Cortex of kidney (tissue), 1 donor: Measurements from ENCODE around the gene TXNL1.
"Not testable (repeated sequence)": the region's sequence is repeated elsewhere in the genome, so short reads cannot be mapped to it uniquely, and the experiment has no call there.

Source experiments
- DNase-seq: peaks from one replicate; lab custom pipeline; 2025; lab: John Stamatoyannopoulos, UW

The TXNL1 gene

DNA sequence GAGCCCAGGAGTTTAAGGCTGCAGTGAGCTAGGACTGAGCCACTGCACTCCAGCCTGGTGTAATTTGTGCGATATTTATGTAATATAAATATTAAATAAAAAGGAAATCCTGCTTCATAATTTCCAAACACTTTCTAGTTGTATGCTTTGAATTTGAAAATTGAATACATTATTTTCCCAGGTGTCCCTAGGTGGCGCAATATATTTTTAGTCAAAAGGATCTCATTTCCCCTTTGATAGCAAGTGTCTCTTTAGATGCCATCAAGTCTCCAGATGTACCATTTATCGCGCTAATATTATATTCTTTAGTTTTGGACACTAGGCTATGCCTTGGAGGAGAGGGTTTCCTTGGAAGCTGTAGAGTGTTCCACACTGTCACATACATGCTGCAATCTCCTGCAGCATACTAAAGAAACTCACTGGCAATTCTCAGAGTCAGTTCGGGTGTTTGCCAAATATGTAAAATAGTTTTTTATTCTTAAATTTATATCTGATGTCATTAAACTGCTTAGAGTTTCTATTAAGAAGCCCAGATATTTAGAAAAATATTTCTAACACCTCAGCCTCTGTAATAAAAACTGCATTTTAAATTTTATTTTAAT lies 7.1 kb upstream of the TXNL1 start:
- no peak for DNase-seq

DNA sequence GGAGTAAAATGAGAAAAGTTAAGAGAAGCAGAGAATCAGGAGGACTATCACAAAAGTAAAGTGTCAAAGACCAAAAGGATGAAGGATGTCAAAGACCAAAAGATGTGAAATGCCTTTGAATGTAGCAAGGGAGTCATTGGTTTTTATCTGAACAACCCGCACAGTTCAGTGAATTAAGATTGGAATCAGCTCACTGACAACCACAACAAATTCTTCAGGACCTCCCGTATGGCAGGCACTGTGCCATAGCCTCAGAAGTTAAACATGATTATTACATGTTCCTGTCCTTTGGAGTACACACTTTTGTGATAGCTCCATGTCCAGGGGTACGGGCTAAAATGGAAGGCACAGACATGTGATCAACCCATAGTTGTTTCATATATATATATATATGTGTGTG lies 5.0 kb upstream of the TXNL1 start:
- no peak for DNase-seq

DNA sequence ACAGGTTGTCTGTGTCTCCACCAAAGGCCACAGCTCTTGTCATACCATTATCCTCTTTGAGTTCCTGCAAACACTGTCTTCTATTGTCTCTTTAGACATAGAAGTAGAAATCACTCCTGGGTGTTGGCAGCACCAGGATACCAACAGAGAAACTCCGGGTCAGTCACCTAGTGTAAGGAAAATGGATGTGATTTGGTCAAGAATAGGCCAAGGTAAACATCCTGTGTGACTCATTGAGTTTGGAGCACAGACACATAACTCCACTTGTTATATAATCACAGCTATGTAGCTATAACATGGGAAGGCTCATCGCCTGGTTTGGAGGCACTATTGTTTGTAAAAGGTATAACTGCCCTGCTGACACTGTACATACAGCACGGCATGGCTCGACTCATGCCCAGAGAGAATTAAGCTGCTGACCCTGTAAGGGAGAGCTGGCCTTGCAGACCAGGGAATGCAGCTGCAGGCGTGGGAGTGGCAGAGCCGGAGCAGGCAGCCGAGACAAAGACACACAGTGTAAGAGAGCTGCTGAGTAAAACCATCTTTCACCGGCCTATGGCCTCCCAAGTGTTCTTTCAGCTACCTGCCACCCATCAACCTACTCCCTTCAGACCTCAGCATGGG lies 3.4 kb upstream of the TXNL1 start:
- no peak for DNase-seq

DNA sequence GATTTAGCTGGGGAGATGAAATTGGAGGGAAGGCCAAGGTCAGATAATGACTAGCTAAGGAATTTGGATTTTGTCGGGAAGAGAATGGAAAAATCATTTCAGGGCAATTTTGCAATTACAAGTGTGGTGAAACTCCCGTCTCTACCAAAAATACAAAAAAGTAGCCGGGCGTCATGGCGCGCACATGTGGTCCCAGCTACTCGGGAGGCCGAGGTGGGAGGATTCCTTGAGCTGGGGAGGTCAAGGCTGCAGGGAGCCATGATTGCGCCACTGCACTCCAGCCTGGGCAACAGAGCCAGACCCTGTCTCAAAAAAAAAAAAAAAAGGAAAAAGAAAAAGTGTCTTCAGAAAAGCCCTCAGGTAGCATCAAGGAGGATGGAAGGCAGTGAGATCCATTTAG lies 1.2 kb upstream of the TXNL1 start:
- no peak for DNase-seq

DNA sequence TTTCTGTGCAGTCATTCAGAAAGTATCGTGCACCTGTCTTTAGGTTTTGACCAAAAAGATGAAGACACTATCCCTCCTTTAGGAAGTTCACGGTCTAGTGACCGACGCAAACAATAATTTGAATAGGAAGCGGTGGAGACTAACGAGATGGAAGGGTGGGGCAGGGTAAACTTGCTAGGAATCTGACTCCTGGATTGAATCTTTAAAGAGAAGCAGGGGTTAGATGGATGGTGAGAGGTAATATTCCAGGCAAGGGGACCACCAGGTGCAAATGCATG lies 651 bp upstream of the TXNL1 start:
- no peak for DNase-seq

DNA sequence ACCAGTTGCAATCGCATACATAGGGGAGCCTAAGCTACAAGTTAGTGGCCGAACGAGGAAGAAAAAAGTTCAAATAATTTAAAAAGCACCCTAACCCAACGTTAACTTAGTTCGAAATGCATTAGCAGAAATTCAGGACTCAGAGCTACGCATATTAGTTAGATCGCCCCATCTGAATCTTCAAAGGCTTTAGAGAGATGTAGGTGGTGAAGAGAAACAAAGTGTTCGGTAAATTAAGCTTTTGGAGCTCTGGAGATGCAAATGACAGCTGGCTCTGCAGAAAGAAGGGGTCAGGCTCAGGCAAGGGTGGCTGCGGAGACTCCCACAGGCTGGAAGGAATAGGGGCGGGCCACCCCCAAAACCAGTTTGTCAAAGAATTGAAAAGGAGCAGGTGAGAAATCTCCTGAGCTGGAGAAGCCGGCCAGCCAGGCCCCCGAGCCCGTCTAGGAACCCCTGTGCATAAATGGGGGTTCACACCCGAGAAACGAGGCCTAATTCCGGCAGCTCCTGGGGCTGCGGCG lies 621 bp downstream of the TXNL1 start:
- no peak for DNase-seq

DNA sequence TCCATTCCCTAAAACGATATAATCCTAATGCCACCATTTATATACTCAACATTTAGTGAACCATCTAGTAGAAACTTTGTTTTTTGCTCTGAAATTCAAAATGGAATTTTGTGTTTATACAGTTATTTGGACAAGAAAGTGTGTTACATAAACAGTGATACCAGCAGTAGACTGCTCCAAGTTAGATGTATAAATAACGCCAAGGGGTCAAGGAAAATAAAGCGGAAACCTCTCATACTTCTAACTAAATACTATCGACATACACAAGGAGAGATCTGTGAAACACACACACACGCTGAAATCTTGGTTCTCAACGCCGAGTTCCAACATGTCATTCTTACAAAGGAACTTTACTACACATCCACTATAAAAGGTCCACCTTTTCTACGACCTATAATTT lies 1.2 kb downstream of the TXNL1 start:
- no peak for DNase-seq

DNA sequence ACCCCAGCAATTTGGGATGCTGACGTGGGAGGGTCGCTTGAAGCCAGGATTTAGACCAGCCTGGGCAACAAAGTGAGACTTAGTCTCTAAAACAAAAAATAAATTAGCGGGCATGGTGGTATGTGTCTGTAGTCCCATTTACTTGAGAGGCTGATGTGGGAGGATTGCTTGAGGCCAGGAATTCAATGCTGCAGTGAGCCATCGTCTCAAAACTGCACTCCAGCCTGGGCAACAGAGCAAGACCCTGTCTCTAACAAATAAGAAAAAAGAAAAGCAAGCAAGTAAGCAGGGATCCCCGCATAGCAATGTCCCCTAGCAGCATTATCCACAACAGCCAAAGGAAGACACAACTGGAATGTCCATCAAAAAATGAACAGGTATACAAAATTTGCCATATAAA lies 3.4 kb downstream of the TXNL1 start:
- no peak for DNase-seq

DNA sequence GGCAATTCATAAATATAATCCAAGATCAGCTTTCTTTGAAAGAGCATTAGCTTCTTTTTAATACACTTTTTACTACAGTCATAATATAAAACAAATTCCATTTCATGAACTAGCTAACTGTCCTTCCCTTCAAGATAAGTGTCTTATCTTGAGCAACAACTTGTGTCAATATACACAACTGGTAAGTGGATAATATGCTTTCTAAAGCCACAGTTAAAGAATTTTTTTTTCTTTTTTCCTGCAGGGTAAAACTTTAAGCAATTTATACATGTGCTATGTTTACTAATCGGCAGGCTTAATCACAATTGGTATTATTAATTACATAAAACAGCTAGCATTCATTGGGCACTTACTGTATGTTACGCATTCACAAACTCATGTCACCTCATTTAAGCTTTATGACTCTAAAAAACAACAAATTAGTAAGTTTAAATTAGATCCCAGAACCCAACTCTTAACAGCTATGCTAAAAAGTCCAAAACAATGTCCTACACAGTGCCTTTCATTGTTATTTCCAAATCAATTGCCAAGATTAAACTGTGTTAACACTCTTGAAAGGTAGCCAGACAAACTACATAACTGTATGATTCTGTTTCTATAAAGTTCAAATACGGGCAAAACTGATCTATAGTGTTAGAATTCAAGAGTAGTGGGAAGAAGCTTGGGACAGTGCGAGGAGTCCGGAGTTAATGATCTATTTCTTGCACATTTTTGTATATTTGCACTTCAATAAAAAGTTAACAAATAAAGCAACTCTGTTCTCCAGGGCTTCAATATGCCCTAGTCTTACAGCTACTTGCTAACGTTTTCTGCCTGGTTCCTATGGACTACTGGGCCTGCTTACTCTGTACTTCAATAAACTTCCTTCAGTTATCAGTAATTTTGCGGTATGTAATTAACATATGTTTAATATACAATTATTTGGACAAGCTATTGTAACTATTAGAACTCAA lies 6.0 kb downstream of the TXNL1 start:
- DNase-seq = no peak

DNA sequence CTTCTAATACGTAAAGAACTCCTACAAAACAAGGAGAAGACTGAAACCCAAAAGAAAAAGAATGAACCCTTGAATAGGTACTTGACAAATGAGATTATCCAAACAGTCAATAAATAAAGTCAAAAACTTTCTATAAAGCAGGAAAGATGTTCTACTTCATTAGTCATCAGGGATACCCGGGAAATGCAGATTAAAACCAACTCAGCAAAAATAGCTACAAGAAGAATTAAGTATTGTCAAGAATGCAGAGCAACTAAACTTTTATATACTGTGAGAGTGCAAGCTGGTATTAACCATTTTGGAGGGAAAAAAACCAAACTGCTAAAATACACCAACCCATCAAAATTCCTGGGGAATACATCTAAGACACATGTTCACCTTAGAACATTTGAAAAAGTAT lies 10.4 kb downstream of the TXNL1 start:
- no peak for DNase-seq

DNA sequence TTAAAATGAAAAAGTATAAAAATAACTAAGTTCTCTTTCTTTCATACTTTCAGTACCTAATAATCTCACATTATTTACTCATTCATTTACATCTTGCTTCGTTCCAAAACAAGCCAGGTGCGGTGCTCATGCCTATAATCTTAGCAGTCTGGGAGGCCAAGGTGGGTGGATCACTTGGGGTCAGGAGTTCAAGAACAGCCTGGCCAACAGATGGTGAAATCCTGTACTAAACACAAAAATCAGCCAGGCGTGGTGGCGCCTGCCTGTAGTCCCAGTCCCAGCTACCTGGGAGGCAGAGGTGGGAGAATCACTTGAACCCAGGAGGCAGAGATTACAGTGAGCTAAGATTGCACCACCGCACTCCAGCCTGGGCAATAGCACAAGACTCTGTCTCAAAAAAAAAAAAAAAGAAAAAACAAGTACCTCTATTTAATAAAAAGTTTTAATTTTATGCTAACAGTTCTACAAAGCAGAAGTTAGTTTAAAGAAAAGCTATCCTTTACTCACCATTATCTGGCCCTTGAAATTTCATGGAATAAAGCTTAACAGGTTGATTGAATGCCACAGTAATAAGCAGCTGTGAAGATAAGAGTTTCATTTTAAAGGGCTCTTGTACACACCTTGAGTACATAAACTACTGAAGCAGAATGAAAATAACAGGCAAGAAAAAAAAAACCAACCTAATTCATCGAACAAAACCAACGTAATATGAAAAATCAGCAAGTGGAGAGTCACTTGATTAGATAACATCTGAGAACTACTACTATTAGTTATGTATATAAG lies 22.5 kb downstream of the TXNL1 start:
- DNase-seq = no peak

DNA sequence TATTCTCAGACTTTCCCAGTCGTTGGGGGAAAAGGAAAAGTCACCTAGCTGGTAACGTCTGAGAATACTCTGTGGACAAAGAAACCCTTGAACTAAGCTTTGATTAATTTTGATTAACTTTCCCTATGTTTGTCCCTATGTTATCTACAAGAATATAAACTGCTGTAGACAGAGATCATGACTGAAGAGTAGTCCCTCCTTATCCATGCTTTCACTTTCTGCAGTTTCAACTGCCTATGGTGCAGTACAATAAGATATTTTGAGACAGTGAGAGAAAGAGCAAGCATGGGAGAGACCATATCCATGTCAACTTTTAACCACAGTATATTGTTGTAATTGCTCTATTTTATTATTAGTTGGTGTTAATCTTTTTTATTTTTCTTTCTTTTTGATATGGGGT lies 31.8 kb downstream of the TXNL1 start:
- DNase-seq = no peak

DNA sequence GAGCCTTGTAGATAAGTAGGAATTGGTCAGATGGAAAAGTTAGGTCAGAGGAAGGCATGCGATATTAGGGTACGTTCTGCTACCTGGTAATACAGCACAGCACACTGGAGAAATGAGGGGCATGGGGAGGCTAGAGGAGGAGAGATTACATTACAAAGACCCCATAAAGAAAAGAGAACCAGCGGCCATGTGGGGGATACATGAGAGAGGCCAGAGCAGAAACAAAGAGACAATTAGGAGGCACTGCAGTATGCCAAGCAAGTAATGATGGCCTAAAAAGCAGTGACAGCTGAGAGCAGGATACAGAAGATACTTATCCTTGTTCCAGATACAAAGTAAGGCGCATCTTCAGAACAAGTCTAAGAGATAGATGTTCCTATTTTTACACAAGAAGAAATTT lies 40.0 kb downstream of the TXNL1 start:
- no peak for DNase-seq

DNA sequence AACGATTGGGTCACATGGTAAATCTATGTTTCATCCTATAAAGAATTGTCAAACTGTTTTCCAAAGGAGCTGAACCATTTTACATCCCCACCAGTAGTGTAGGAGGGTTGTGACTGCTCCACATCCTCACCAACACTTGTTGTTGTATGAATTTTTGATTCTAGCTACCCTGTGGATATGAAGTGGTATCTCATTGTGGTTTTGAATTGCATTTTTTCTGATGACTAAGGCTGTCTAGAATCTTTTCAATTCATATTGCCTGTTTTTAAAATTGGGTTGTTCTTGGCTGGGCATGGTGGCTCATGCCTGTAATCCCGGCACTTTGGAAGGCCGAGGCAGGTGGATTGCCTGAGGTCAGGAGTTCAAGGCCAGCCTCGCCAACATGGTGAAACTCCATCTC lies 44.5 kb downstream of the TXNL1 start:
- no peak for DNase-seq

DNA sequence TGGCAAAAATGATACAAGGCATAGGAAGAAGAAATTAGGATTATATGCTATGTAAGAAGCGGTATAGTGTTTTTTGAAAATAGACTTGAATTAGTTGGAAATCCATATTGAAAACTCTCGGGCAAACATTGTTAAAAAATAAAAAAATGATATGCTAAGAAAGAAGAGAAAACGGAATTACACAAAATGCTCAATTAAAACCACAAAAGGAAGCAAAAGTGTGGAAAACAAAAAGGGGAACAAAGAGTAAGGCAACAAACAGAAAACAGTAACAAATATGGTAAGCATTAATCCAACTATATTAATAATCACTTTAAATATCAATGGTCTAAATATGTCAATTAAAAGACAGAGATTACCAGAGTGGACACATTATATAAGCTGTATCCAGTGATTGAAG lies 58.4 kb downstream of the TXNL1 start:
- no peak for DNase-seq

DNA sequence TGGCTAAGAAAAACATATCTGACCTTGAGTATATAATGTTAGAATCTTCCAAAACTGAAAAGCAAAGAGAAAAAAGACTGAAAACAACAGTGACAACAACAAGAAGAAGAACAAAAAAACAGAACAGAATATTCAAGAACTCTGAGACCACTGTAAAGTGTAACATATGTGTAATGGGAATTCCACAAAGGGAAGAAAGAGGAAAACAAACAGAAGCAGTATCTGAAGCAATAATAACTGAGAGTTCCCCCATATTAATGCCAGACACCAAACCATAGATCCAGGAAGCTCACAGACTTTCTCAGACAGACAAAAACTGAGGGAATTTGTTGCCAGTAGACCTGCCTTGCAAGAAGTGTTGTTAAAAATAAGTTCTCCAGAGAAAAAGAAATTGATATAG lies 58.9 kb downstream of the TXNL1 start:
- DNase-seq = no peak

DNA sequence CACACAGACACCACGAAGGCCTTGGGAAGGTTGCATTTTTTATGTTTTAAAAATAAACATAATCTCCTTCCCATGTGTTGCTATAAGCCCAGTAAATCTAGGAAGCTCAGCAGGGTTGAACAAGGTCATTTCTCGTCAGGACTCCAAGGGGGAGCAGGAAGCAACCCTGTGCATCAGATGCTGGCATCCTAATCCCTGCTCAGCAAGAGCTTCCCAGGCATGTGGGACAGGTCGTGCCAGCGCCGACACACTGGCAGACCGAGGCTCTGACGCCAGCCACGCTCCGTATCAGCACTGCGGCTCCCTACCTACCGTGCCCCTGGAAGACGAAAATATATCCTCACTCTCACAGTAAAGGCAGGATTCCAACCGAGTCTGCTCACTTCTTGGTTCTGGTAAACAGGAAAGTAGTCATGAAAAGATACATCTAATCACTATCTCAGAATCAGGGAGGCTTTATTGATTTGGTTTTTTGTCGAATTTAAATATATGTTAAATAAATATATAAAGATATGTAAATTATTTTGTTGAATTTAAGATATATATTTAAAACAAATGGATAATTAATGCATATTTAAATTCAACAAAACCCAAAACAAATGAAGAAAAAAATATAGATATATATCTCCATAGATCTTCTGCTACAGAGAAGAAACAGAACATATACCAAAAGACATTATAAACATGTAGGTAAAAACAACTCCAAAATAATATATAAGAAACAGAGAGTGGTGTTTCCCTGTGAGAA lies 61.4 kb downstream of the TXNL1 start:
- DNase-seq = no peak

DNA sequence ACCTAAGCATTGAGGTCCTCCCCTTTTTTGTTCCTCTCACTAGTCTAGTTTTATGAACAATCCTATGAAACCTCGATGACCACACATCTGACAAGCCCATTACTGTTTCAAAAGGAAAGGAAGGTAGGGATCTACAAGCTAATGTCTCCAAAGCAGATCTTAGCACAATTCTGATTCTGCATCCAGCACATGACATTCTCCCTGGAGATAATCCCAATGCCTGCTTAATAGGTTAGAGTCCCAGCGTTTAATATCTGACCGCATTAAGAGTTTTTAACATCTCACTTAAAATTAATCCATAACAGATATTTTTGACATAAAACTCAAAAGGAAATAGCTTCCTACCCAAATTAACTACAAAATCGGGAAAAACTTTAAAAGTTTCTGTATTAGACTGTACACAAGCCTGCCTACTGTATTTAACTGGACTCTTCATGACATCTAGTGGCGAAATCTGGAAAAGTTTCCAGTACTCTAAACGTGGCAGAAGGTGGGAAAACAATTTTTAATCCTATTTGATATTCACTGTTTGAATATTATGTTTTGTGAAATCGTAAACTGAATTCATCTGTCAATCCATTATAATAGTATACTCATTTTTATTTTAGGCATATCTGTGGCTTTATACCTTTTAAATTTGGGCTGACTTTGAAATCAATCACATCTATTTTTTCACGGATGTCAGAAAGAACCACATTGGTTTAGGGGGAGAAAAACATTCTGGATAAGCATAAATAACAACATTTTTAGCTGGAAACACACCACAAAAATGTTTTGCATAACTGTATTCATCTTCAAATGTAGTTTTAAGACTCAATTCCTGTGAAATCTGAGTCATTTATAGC lies 62.4 kb downstream of the TXNL1 start:
- no peak for DNase-seq

DNA sequence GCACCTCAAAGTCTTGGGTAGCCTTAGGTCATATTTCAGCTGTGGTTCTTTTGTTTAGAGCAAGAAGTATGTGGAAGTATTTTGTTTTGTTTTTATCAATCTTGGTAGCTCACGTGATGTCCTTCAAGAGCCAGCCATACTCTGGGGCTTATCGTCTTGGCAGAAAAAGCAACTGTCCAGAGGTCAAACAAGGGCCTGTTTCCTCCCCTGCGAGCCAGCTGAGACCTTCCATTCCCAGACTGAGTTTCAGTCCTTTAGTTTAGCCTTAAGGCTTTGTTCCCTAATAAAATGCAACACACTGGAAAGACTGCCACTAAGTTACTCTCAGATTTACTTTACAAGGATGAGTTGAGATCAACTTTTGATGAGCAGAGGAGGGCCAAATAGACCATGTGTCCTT lies 63.5 kb downstream of the TXNL1 start:
- no peak for DNase-seq

DNA sequence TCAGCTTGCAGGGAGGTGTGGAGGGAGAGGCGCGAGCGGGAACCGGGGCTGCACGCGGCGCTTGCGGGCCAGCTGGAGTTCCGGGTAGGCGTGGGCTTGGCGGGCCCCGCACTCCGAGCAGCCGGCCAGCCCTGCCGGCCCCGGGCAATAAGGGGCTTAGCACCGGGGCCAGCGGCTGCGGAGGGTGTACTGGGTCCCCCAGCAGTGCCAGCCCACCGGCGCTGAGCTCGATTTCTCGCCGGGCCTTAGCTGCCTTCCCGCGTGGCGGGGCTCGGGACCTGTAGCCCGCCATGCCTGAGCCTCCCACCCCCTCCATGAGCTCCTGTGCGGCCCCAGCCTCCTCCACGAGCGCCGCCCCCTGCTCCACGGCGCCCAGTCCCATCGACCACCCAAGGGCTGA lies 66.1 kb downstream of the TXNL1 start:
- not testable (repeated sequence) for DNase-seq

DNA sequence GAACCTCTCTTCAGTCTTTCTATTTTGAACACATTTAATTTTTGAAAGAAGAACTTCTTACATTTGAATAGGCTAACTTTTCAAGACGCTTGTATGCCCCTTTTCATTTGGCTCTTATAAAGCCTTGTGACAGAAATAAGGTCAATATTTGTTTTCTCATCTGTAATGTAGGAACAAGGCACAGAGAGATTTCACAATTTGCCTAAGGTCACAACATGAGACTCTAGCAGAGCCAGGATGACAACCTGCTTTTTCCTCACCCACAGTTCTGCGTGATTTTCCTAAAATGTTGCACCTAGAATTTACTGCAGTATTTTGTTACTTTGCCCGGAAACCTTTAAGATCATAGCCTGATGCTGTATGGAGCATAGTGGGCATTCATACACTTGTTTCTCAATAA lies 67.4 kb downstream of the TXNL1 start:
- no peak for DNase-seq
